Activated CD4-positive, CD25-positive, alpha-beta regulatory T cell treated with anti-CD3 and anti-CD28 coated beads, Interleukin-2, amount 50 U/mL, for 16 hours (primary cell): ENCODE results near the gene PLCD4.

Experiments used
- DNase-seq: peaks from one replicate; pipeline ENCODE4 v3.0.0-alpha.2; 2020; ENCODE audit warnings: low read depth, low spot score

Gene PLCD4

GRCh38 chr2:218607436-218608115, at the start of gene PLCD4:
Gene PLCD4 (plus strand): TSS chr2:218607899. CDS start chr2:218615740, 7,841 bp downstream.
- no peak for DNase-seq

- no peak for DNase-seq
Observed at GRCh38 chr2:218557941-218558340, 49.8 kb upstream of the PLCD4 start.

GRCh38 chr2:218558986-218559385, 48.7 kb upstream of the PLCD4 start:
- DNase-seq = no peak

GRCh38 chr2:218564056-218564455, 43.6 kb upstream of the PLCD4 start:
- DNase-seq = no peak

- no peak for DNase-seq
Observed at GRCh38 chr2:218566296-218566695, 41.4 kb upstream of the PLCD4 start.

- no peak for DNase-seq
Observed at GRCh38 chr2:218567797-218568189, 39.9 kb upstream of the PLCD4 start.

- peak; percentile 100 for DNase-seq
Observed at GRCh38 chr2:218568190-218569037, 39.3 kb upstream of the PLCD4 start, which contains the start of the genes CNOT9 and USP37. Gene CNOT9 (plus strand): TSS chr2:218568839. CDS start chr2:218568955, 116 bp downstream. Gene USP37 (minus strand): TSS chr2:218568351. CDS start chr2:218558653, 9,698 bp downstream.

- DNase-seq = peak; percentile 26
Observed at GRCh38 chr2:218569038-218569431, 38.7 kb upstream of the PLCD4 start.

- no peak for DNase-seq
Observed at GRCh38 chr2:218569661-218570500, 37.8 kb upstream of the PLCD4 start.

GRCh38 chr2:218570850-218571249, 36.8 kb upstream of the PLCD4 start:
- DNase-seq = no peak

GRCh38 chr2:218576854-218577253, 30.8 kb upstream of the PLCD4 start:
- no peak for DNase-seq

GRCh38 chr2:218577482-218578220, 30.0 kb upstream of the PLCD4 start:
- DNase-seq = no peak

- DNase-seq = no peak
Observed at GRCh38 chr2:218578272-218578877, 29.3 kb upstream of the PLCD4 start.

- no peak for DNase-seq
Observed at GRCh38 chr2:218582076-218582475, 25.6 kb upstream of the PLCD4 start.

GRCh38 chr2:218583983-218584850, 23.5 kb upstream of the PLCD4 start:
- DNase-seq = no peak

- no peak for DNase-seq
Observed at GRCh38 chr2:218585541-218585940, 22.2 kb upstream of the PLCD4 start.

GRCh38 chr2:218605432-218605831, 2.3 kb upstream of the PLCD4 start:
- no peak for DNase-seq

GRCh38 chr2:218615868-218616315, 8.2 kb downstream of the PLCD4 start:
- no peak for DNase-seq

- no peak for DNase-seq
Observed at GRCh38 chr2:218618102-218618860, 10.6 kb downstream of the PLCD4 start.
